ENCODE measurements around the gene THSD4.

The THSD4 gene

GRCh38 chr15:71471347-71471746 is 356.1 kb downstream of the THSD4 start:
- H3K27ac ChIP-seq (ENCODE audit: low read depth, low read length, poor library complexity, severe bottlenecking): no peak overlapping the region
- no peak overlapping the region for H3K4me3 ChIP-seq (ENCODE audit: low read depth, low read length, poor library complexity, severe bottlenecking)
- H2AFZ ChIP-seq (ENCODE audit: low read length): no peak overlapping the region
- H3K4me2 ChIP-seq (ENCODE audit: low read length): no peak overlapping the region
- TF ChIP-seq CTCF (IDR thresholded peaks at IDR 0.05; ENCODE audit: low read length) (no peak), EZH2 (IDR thresholded peaks at IDR 0.05; ENCODE audit: borderline replicate concordance, low read length) (no peak)
- no peaks in the 10 kb centered on the region for H3K79me2 ChIP-seq (ENCODE audit: insufficient read depth, low read length)
- no peaks in the 10 kb centered on the region for H3K9me2 ChIP-seq (ENCODE audit: low read depth, low read length)
- no peaks in the 10 kb centered on the region for H3K27me3 ChIP-seq (ENCODE audit: insufficient read depth, low read length)
- no peak overlapping the region for H3K9ac ChIP-seq (ENCODE audit: low read length)
- H3K36me3 ChIP-seq (ENCODE audit: insufficient read depth, low read length): no peaks in the 10 kb centered on the region
- no peaks in the 10 kb centered on the region for H3K4me1 ChIP-seq (ENCODE audit: insufficient read depth, low read length, severe bottlenecking)
- no peaks in the 10 kb centered on the region for H3F3A ChIP-seq (ENCODE audit: insufficient read depth, low read length)
- no peaks in the 10 kb centered on the region; the same call in 1 of the 2 replicates for H3K9me3 ChIP-seq (ENCODE audit: low read length)
- H4K20me1 ChIP-seq (ENCODE audit: insufficient read depth, low read length): no peaks in the 10 kb centered on the region

- Histone ChIP-seq H3K27me3 (ENCODE audit: insufficient read depth, low read length) (no peaks in the 10 kb centered on the region), H3K4me1 (ENCODE audit: insufficient read depth, low read length, severe bottlenecking) (no peaks in the 10 kb centered on the region), H3K9me3 (ENCODE audit: low read length) (no peaks in the 10 kb centered on the region; the same call in 1 of the 2 replicates), H3K9ac (ENCODE audit: low read length) (no peak overlapping the region), H3K4me2 (ENCODE audit: low read length) (no peak overlapping the region), H3K9me2 (ENCODE audit: low read depth, low read length) (no peaks in the 10 kb centered on the region), H4K20me1 (ENCODE audit: insufficient read depth, low read length) (no peaks in the 10 kb centered on the region), H3F3A (ENCODE audit: insufficient read depth, low read length) (no peaks in the 10 kb centered on the region), H2AFZ (ENCODE audit: low read length) (no peak overlapping the region), H3K79me2 (ENCODE audit: insufficient read depth, low read length) (no peaks in the 10 kb centered on the region), H3K36me3 (ENCODE audit: insufficient read depth, low read length) (no peaks in the 10 kb centered on the region), H3K4me3 (ENCODE audit: low read depth, low read length, poor library complexity, severe bottlenecking) (no peak overlapping the region), H3K27ac (ENCODE audit: low read depth, low read length, poor library complexity, severe bottlenecking) (no peak overlapping the region)
- TF ChIP-seq EZH2 (IDR thresholded peaks at IDR 0.05; ENCODE audit: borderline replicate concordance, low read length) (no peak), CTCF (IDR thresholded peaks at IDR 0.05; ENCODE audit: low read length) (no peak)
Observed at GRCh38 chr15:71472566-71472965, 357.3 kb downstream of the THSD4 start.

GRCh38 chr15:71473751-71474150 is 358.5 kb downstream of the THSD4 start:
- TF ChIP-seq CTCF (IDR thresholded peaks at IDR 0.05; ENCODE audit: low read length): no peak
- TF ChIP-seq EZH2 (IDR thresholded peaks at IDR 0.05; ENCODE audit: borderline replicate concordance, low read length): no peak
- Histone ChIP-seq H3F3A (ENCODE audit: insufficient read depth, low read length) (no peaks in the 10 kb centered on the region), H3K27me3 (ENCODE audit: insufficient read depth, low read length) (no peaks in the 10 kb centered on the region), H2AFZ (ENCODE audit: low read length) (no peak overlapping the region), H3K36me3 (ENCODE audit: insufficient read depth, low read length) (no peaks in the 10 kb centered on the region), H3K4me2 (ENCODE audit: low read length) (no peak overlapping the region), H3K27ac (ENCODE audit: low read depth, low read length, poor library complexity, severe bottlenecking) (no peak overlapping the region), H3K9me2 (ENCODE audit: low read depth, low read length) (no peaks in the 10 kb centered on the region), H3K4me3 (ENCODE audit: low read depth, low read length, poor library complexity, severe bottlenecking) (no peak overlapping the region), H3K9me3 (ENCODE audit: low read length) (no peaks in the 10 kb centered on the region; the same call in 1 of the 2 replicates), H3K4me1 (ENCODE audit: insufficient read depth, low read length, severe bottlenecking) (no peaks in the 10 kb centered on the region), H3K9ac (ENCODE audit: low read length) (no peak overlapping the region), H3K79me2 (ENCODE audit: insufficient read depth, low read length) (no peaks in the 10 kb centered on the region), H4K20me1 (ENCODE audit: insufficient read depth, low read length) (no peaks in the 10 kb centered on the region)
